ENCODE measurements around the gene CALHM3.
"Not testable (repeated sequence)": the region's sequence is repeated elsewhere in the genome, so short reads cannot be mapped to it uniquely, and the experiment has no call there.

CALHM3 gene

GRCh38 chr10:103506061-103506460, 27.0 kb upstream of the CALHM3 start:
- peak overlapping the region in 1 of 2 experiments; percentile 49 for H3K14ac ChIP-seq (ENCODE audit: low read length in 2 of 2)
- H3K27ac ChIP-seq (ENCODE audit: low read length, poor library complexity, severe bottlenecking), result no peak overlapping the region
- no peak overlapping the region for H3K9ac ChIP-seq (ENCODE audit: low read length)
- H4K8ac ChIP-seq (ENCODE audit: low read length), result no peak overlapping the region
- H4K91ac ChIP-seq (ENCODE audit: low read length), result no peak overlapping the region
- peaks cover 10% of the 10 kb centered on the region for H3K4me1 ChIP-seq (ENCODE audit: control insufficient read depth, insufficient read depth, low read depth, low read length)
- no peak overlapping the region for H2BK5ac ChIP-seq (ENCODE audit: low read depth, low read length, poor library complexity, severe bottlenecking)
- H2BK15ac ChIP-seq (ENCODE audit: low read depth, poor library complexity, severe bottlenecking), result no peak overlapping the region
- H3K4me3 ChIP-seq (ENCODE audit: insufficient read depth in 1 of 2, low read depth in 1 of 2, low read length in 2 of 2), result no peak overlapping the region
- no peak overlapping the region for H3K18ac ChIP-seq (ENCODE audit: low read depth in 1 of 2, low read length in 2 of 2)
- no peaks in the 10 kb centered on the region for H3K79me1 ChIP-seq (replicated peaks; ENCODE audit: low read length, poor library complexity, severe bottlenecking)
- no peak overlapping the region for H2BK120ac ChIP-seq (ENCODE audit: low read depth, low read length)
- H3K4ac ChIP-seq (ENCODE audit: low read depth in 1 of 2, low read length in 2 of 2), result no peak overlapping the region
- no peak overlapping the region for H2AFZ ChIP-seq (ENCODE audit: low read depth, low read length)
- WGBS, result 97% methylated on average over 4 of the region's 4 CpGs
- H3K9me3 ChIP-seq (ENCODE audit: control insufficient read depth, low read length), result no peaks in the 10 kb centered on the region
- H3K27me3 ChIP-seq (ENCODE audit: control insufficient read depth in 1 of 2, insufficient read depth in 1 of 2, low read length in 2 of 2), result peaks cover 73 to 82% of the 10 kb centered on the region in 2 experiments
- no peak overlapping the region for H3K4me2 ChIP-seq (ENCODE audit: low read length, poor library complexity, severe bottlenecking)
- H3K36me3 ChIP-seq (ENCODE audit: control insufficient read depth in 1 of 2, insufficient read depth in 2 of 2, low read depth in 1 of 2, low read length in 2 of 2), result no peaks in the 10 kb centered on the region
- no peak overlapping the region for H2AK5ac ChIP-seq (ENCODE audit: low read length, severe bottlenecking)
- no peak overlapping the region for H3K23ac ChIP-seq (ENCODE audit: low read length in 2 of 2)
- H2BK12ac ChIP-seq (ENCODE audit: low read length in 2 of 2), result no peak overlapping the region
- no peak for DNase-seq

- peak; percentile 90 for DNase-seq
- Histone ChIP-seq H3K9ac (ENCODE audit: low read length) (no peak overlapping the region), H3K18ac (ENCODE audit: low read depth in 1 of 2, low read length in 2 of 2) (no peak overlapping the region), H4K8ac (ENCODE audit: low read length) (no peak overlapping the region), H3K23ac (ENCODE audit: low read length in 2 of 2) (no peak overlapping the region), H3K4me2 (ENCODE audit: low read length, poor library complexity, severe bottlenecking) (peak overlapping the region; percentile 44), H3K4ac (ENCODE audit: low read depth in 1 of 2, low read length in 2 of 2) (no peak overlapping the region), H3K79me1 (replicated peaks; ENCODE audit: low read length, poor library complexity, severe bottlenecking) (no peaks in the 10 kb centered on the region), H2BK12ac (ENCODE audit: low read length in 2 of 2) (no peak overlapping the region), H3K27me3 (ENCODE audit: control insufficient read depth in 1 of 2, insufficient read depth in 1 of 2, low read length in 2 of 2) (peaks cover 73 to 84% of the 10 kb centered on the region in 2 experiments), H4K91ac (ENCODE audit: low read length) (no peak overlapping the region), H2AFZ (ENCODE audit: low read depth, low read length) (no peak overlapping the region), H2BK15ac (ENCODE audit: low read depth, poor library complexity, severe bottlenecking) (no peak overlapping the region), H2AK5ac (ENCODE audit: low read length, severe bottlenecking) (no peak overlapping the region), H3K4me1 (ENCODE audit: control insufficient read depth, insufficient read depth, low read depth, low read length) (peaks cover 10% of the 10 kb centered on the region), H3K14ac (ENCODE audit: low read length in 2 of 2) (no peak overlapping the region), H3K9me3 (ENCODE audit: control insufficient read depth, low read length) (no peaks in the 10 kb centered on the region), H2BK120ac (ENCODE audit: low read depth, low read length) (no peak overlapping the region), H3K27ac (ENCODE audit: low read length, poor library complexity, severe bottlenecking) (peak overlapping the region; percentile 74), H2BK5ac (ENCODE audit: low read depth, low read length, poor library complexity, severe bottlenecking) (no peak overlapping the region), H3K4me3 (ENCODE audit: insufficient read depth in 1 of 2, low read depth in 1 of 2, low read length in 2 of 2) (no peak overlapping the region), H3K36me3 (ENCODE audit: control insufficient read depth in 1 of 2, insufficient read depth in 2 of 2, low read depth in 1 of 2, low read length in 2 of 2) (no peaks in the 10 kb centered on the region)
- WGBS, result 6% methylated on average over 7 of the region's 10 CpGs
Measured at GRCh38 chr10:103504181-103504783, 25.2 kb upstream of the CALHM3 start.

DNA sequence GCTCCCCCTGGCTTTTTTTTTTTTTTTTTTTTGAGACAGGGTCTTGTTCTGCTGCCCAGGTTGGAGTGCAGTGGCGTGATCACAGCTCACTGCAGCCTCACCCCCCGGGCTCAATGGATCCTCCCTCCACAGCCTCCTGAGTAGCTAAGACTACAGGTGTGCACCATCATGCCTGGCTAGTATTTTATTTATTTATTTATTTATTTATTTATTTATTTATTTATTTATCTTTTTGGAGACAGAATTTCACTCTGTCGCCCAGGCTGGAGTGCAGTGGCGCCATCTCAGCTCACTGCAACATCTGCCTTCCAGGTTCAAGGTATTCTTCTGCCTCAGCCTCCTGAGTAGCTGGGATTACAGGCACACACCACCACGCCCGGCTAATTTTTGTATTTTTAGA, 24.7 kb upstream of the CALHM3 start:
- not testable (repeated sequence) for H3K18ac ChIP-seq (ENCODE audit: low read depth in 1 of 2, low read length in 2 of 2); H3K79me1 ChIP-seq (replicated peaks; ENCODE audit: low read length, poor library complexity, severe bottlenecking); H3K9ac ChIP-seq (ENCODE audit: low read length); H3K4me3 ChIP-seq (ENCODE audit: insufficient read depth in 1 of 2, low read depth in 1 of 2, low read length in 2 of 2); H2BK120ac ChIP-seq (ENCODE audit: low read depth, low read length); H2BK12ac ChIP-seq (ENCODE audit: low read length in 2 of 2); H3K23ac ChIP-seq (ENCODE audit: low read length in 2 of 2); H3K36me3 ChIP-seq (ENCODE audit: control insufficient read depth in 1 of 2, insufficient read depth in 2 of 2, low read depth in 1 of 2, low read length in 2 of 2); H2AFZ ChIP-seq (ENCODE audit: low read depth, low read length); H4K91ac ChIP-seq (ENCODE audit: low read length); H2BK5ac ChIP-seq (ENCODE audit: low read depth, low read length, poor library complexity, severe bottlenecking); DNase-seq; H2BK15ac ChIP-seq (ENCODE audit: low read depth, poor library complexity, severe bottlenecking); H2AK5ac ChIP-seq (ENCODE audit: low read length, severe bottlenecking); H3K9me3 ChIP-seq (ENCODE audit: control insufficient read depth, low read length); H4K8ac ChIP-seq (ENCODE audit: low read length); H3K14ac ChIP-seq (ENCODE audit: low read length in 2 of 2); H3K4ac ChIP-seq (ENCODE audit: low read depth in 1 of 2, low read length in 2 of 2); H3K4me2 ChIP-seq (ENCODE audit: low read length, poor library complexity, severe bottlenecking)
- 92% methylated on average over 4 of the region's 6 CpGs for WGBS
- peaks cover 10% of the 10 kb centered on the region for H3K4me1 ChIP-seq (ENCODE audit: control insufficient read depth, insufficient read depth, low read depth, low read length)
- H3K27me3 ChIP-seq (ENCODE audit: control insufficient read depth in 1 of 2, insufficient read depth in 1 of 2, low read length in 2 of 2), result peaks cover 73 to 87% of the 10 kb centered on the region in 2 experiments
- H3K27ac ChIP-seq (ENCODE audit: low read length, poor library complexity, severe bottlenecking), result peak overlapping the region; percentile 43

- Histone ChIP-seq H4K8ac (ENCODE audit: low read length) (no peak overlapping the region), H3K23ac (ENCODE audit: low read length in 2 of 2) (no peak overlapping the region), H3K9ac (ENCODE audit: low read length) (no peak overlapping the region), H2BK5ac (ENCODE audit: low read depth, low read length, poor library complexity, severe bottlenecking) (no peak overlapping the region), H2AK5ac (ENCODE audit: low read length, severe bottlenecking) (no peak overlapping the region), H3K4me1 (ENCODE audit: control insufficient read depth, insufficient read depth, low read depth, low read length) (peaks cover 10% of the 10 kb centered on the region), H3K9me3 (ENCODE audit: control insufficient read depth, low read length) (no peaks in the 10 kb centered on the region), H3K79me1 (replicated peaks; ENCODE audit: low read length, poor library complexity, severe bottlenecking) (no peaks in the 10 kb centered on the region), H3K27me3 (ENCODE audit: control insufficient read depth in 1 of 2, insufficient read depth in 1 of 2, low read length in 2 of 2) (peaks cover 69 to 83% of the 10 kb centered on the region in 2 experiments), H2BK120ac (ENCODE audit: low read depth, low read length) (no peak overlapping the region), H2AFZ (ENCODE audit: low read depth, low read length) (no peak overlapping the region), H4K91ac (ENCODE audit: low read length) (peak overlapping the region; percentile 68), H2BK15ac (ENCODE audit: low read depth, poor library complexity, severe bottlenecking) (no peak overlapping the region), H3K4ac (ENCODE audit: low read depth in 1 of 2, low read length in 2 of 2) (no peak overlapping the region), H3K27ac (ENCODE audit: low read length, poor library complexity, severe bottlenecking) (no peak overlapping the region), H3K18ac (ENCODE audit: low read depth in 1 of 2, low read length in 2 of 2) (no peak overlapping the region), H3K14ac (ENCODE audit: low read length in 2 of 2) (no peak overlapping the region), H2BK12ac (ENCODE audit: low read length in 2 of 2) (no peak overlapping the region), H3K4me3 (ENCODE audit: insufficient read depth in 1 of 2, low read depth in 1 of 2, low read length in 2 of 2) (no peak overlapping the region), H3K36me3 (ENCODE audit: control insufficient read depth in 1 of 2, insufficient read depth in 2 of 2, low read depth in 1 of 2, low read length in 2 of 2) (no peaks in the 10 kb centered on the region), H3K4me2 (ENCODE audit: low read length, poor library complexity, severe bottlenecking) (no peak overlapping the region)
- 82% methylated on average over 13 of the region's 13 CpGs for WGBS
- no peak for DNase-seq
Measured at GRCh38 chr10:103502849-103503660, 24.0 kb upstream of the CALHM3 start.
